Endothelial cell of umbilical vein (primary cell): ENCODE data around the gene PSAT1. TPM values are rescaled to one million over a fixed set of nuclear protein-coding genes. Genes with fewer than 3 reads are reported as not detected.

Source experiments
- BruUV-seq: library from RNA; stranded (reverse); fragments of 400-500 nt; replicated peaks from 2 replicates; lab custom pipeline; 2021; lab: Mats Ljungman, UMichigan
- CTCF ChIA-PET: fragments of 300-600, 350-600 bp; sonication (Branson Sonifier 250); formaldehyde crosslinking; loops from one replicate; lab custom pipeline; 2021; ENCODE audit warnings: antibody characterized with exemption, inconsistent platforms; lab: Charles Lee
- POLR2A ChIA-PET: fragments of 300-600, 350-600 bp; sonication (Branson Sonifier 250); formaldehyde crosslinking; loops from one replicate; lab custom pipeline; 2021; ENCODE audit warnings: antibody characterized with exemption, inconsistent platforms; lab: Charles Lee
- DNase-seq: peaks from one replicate; pipeline ENCODE4 v3.0.0-alpha.2; 2011; ENCODE audit warnings: low read depth, low spot score
- FAIRE-seq: peaks from 2 replicates; lab custom pipeline; 2011; peaks lifted over from hg19 to GRCh38; lab: Jason Lieb, UNC
- H2AFZ ChIP-seq: 2 replicates; pipeline ENCODE4 v1.6.0; 2012; ENCODE audit warnings: low read depth, low read length, control low read depth, inconsistent platforms
- H3K27ac ChIP-seq: 2 replicates; pipeline ENCODE4 v1.5.1; 2011; ENCODE audit warnings: low read depth, mild to moderate bottlenecking, control low read depth, low read length, moderate library complexity; ENCODE audit not compliant: insufficient read depth
- H3K27me3 ChIP-seq, 2 experiments: 2 replicates each; pipeline versions ENCODE4 v1.6.0 to v1.6.1; 2011; ENCODE audit warnings: low read length in 2 of 2, mixed read lengths in 1 of 2; ENCODE audit not compliant: control insufficient read depth in 2 of 2, insufficient read depth in 2 of 2
- H3K36me3 ChIP-seq, 2 experiments: 2 replicates in 1 of 2; 3 replicates in 1 of 2; pipeline ENCODE4 v1.5.1; 2011; ENCODE audit warnings: low read length in 2 of 2, mild to moderate bottlenecking in 1 of 2, moderate library complexity in 1 of 2; ENCODE audit not compliant: control insufficient read depth in 2 of 2, insufficient read depth in 2 of 2; ENCODE audit errors: extremely low read depth in 1 of 2
- H3K4me1 ChIP-seq: 3 replicates; pipeline ENCODE4 v1.5.1; 2011; ENCODE audit warnings: mild to moderate bottlenecking, low read length; ENCODE audit not compliant: control insufficient read depth, insufficient read depth; ENCODE audit errors: extremely low read depth
- H3K4me2 ChIP-seq: 2 replicates; pipeline ENCODE4 v1.6.1; 2011; ENCODE audit warnings: low read length, control low read depth, mixed read lengths; ENCODE audit not compliant: insufficient read depth
- H3K4me3 ChIP-seq, 3 experiments: fragments of 200-600 bp in 1 of 3; sonication (generic), shearing (Covaris generic) in 1 of 3; replicated peaks in 1 of 3; 2 replicates each; pipeline ENCODE4 v1.5.1; 2011 to 2016; ENCODE audit warnings: control low read depth in 3 of 3, low read length in 3 of 3, mild to moderate bottlenecking in 2 of 3, inconsistent platforms in 1 of 3, low read depth in 1 of 3, moderate library complexity in 1 of 3; ENCODE audit not compliant: insufficient read depth in 1 of 3
- H3K79me2 ChIP-seq: 2 replicates; pipeline ENCODE4 v1.6.0; 2012; ENCODE audit warnings: low read length, inconsistent platforms; ENCODE audit not compliant: control insufficient read depth, insufficient read depth
- H3K9ac ChIP-seq: replicated peaks from 2 replicates; pipeline ENCODE3; 2011; ENCODE audit warnings: low read length, control low read depth; ENCODE audit not compliant: insufficient read depth; ENCODE audit errors: extremely low read depth
- H3K9me1 ChIP-seq: replicated peaks from 3 replicates; pipeline ENCODE4 v1.6.0; 2011; ENCODE audit warnings: mild to moderate bottlenecking, low read length; ENCODE audit not compliant: control insufficient read depth, insufficient read depth; ENCODE audit errors: extremely low read depth
- H3K9me3 ChIP-seq: replicated peaks from 2 replicates; pipeline ENCODE4 v1.5.1; 2012; ENCODE audit warnings: low read length, inconsistent platforms; ENCODE audit not compliant: control insufficient read depth, insufficient read depth
- H4K20me1 ChIP-seq: replicated peaks from 2 replicates; pipeline ENCODE3; 2011; ENCODE audit warnings: mild to moderate bottlenecking, low read length; ENCODE audit not compliant: control insufficient read depth, insufficient read depth; ENCODE audit errors: extremely low read depth
- EZH2 ChIP-seq: IDR thresholded peaks from 2 replicates; pipeline ENCODE4 v1.6.1; 2012; ENCODE audit warnings: borderline replicate concordance, low read depth, mild to moderate bottlenecking, moderate library complexity, low read length, inconsistent platforms; ENCODE audit not compliant: severe bottlenecking
- FOS ChIP-seq: IDR thresholded peaks from 2 replicates; pipeline ENCODE4 v1.6.1; 2011; ENCODE audit warnings: mild to moderate bottlenecking, low read length, moderate library complexity, borderline replicate concordance; ENCODE audit not compliant: insufficient read depth
- GATA2 ChIP-seq: IDR thresholded peaks from 2 replicates; pipeline ENCODE4 v1.7.0; 2011; ENCODE audit warnings: low read depth, mild to moderate bottlenecking, moderate library complexity, mixed read lengths, low read length; ENCODE audit not compliant: insufficient read length, insufficient read depth
- JUN ChIP-seq: IDR thresholded peaks from 2 replicates; pipeline ENCODE4 v1.6.1; 2011; ENCODE audit warnings: borderline replicate concordance, low read depth; ENCODE audit not compliant: insufficient read length, insufficient read depth
- MYC ChIP-seq: IDR thresholded peaks from one replicate; pipeline ENCODE4 v1.6.1; 2011; ENCODE audit warnings: mild to moderate bottlenecking, low read depth, low read length
- POLR2A ChIP-seq: IDR thresholded peaks from 2 replicates; pipeline ENCODE4 v1.6.1; 2012; ENCODE audit warnings: low read depth, mild to moderate bottlenecking, control low read depth, low read length
- POLR2AphosphoS5 ChIP-seq: IDR thresholded peaks from 2 replicates; pipeline ENCODE4 v1.6.1; 2012; ENCODE audit warnings: low read depth, mild to moderate bottlenecking, control low read depth, low read length, moderate library complexity; ENCODE audit not compliant: insufficient read depth
- dilution Hi-C: fragments of 300-500 bp; cut with MboI; formaldehyde crosslinking; loops from one replicate; pipeline ENCODE4 v1.15.0; 2019; ENCODE audit warnings: low sequenced_read_pairs; ENCODE audit not compliant: extremely low pct_ligation_motif_present
- intact Hi-C: fragments of 100-400 bp; cut with micrococcal nuclease; formaldehyde crosslinking; loops from one replicate; pipeline ENCODE4 v1.10.0; 2022
- polyA plus RNA-seq, 4 experiments: library from polyadenylated mRNA; depleted of rRNA in 3 of 4; stranded (reverse) in 3 of 4; unstranded in 1 of 4; fragments of >200 nt; gene quantifications; 2 replicates each; pipeline versions ENCODE4 v1.2.1 to v1.2.3, GENCODE V29; 2011 to 2012; ENCODE audit warnings: missing spikeins in 1 of 4
- total RNA-seq: library from RNA; stranded (reverse); gene quantifications from 2 replicates; pipeline ENCODE4 v1.2.3, GENCODE V29; 2021
- TF ChIP-seq, protein P1 (sequence below), 2 donors: IDR thresholded peaks; 1 replicate in 1 of 2; 2 replicates in 1 of 2; pipeline ENCODE4 v1.5.1; 2011; ENCODE audit warnings: low read length in 2 of 2, mild to moderate bottlenecking in 2 of 2, moderate library complexity in 2 of 2, control low read depth in 1 of 2, inconsistent platforms in 1 of 2, low read depth in 1 of 2; ENCODE audit not compliant: insufficient read depth in 1 of 2; ENCODE audit errors: extremely low read depth in 1 of 2
- TF ChIP-seq, protein P2 (sequence below): IDR thresholded peaks from 2 replicates; pipeline ENCODE4 v1.6.1; 2011; ENCODE audit not compliant: insufficient read depth, insufficient read length

Gene PSAT1
- total and polyA plus RNA-seq, 2 donors (not counting 3 experiments of a cell fraction or from before 2014, with no cell fraction given), result 19.1 to 47.3 TPM

DNA sequence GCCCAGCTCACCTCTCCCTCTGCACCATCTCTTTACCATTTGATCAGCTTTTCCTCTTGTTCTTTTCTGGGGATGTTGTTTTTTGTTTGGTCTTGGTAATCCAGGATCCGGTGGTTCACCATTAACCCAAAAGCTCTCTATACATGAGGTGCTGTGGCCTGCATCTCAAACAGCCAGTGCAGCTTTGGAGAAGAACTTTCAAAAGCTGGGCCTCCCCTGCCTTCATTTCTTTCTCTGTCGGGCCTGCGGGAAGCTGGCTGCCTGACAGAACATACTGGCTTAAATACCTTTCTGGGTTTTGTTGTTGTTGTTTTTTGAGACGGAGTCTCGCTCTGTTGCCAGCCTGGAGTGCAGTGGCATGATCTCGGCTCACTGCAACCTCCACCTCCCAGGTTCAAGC, 12.1 kb downstream of the PSAT1 start:
- Histone ChIP-seq H3K9me1 (no peaks in the 10 kb centered on the region), H3K36me3 (peaks cover 0 to 3% of the 10 kb centered on the region in 2 experiments), H2AFZ (no peak overlapping the region), H3K9me3 (no peaks in the 10 kb centered on the region), H3K9ac (no peak overlapping the region), H3K4me1 (no peaks in the 10 kb centered on the region), H3K4me3 (no peak overlapping the region), H3K4me2 (no peak overlapping the region), H3K27me3 (no peaks in the 10 kb centered on the region), H3K27ac (no peak overlapping the region), H4K20me1 (no peaks in the 10 kb centered on the region), H3K79me2 (no peaks in the 10 kb centered on the region)
- DNase-seq, result no peak
- CTCF ChIA-PET, result interaction anchor here (1.3 kb wide), 1 partner anchor 12 kb away, joined by 4 read pairs; the partner anchor contains the start of gene PSAT1
- POLR2A ChIA-PET, result interaction anchor here (0.6 kb wide), 1 partner anchor 11 kb away, joined by 5 read pairs; no protein-coding TSS in a partner anchor
- FAIRE-seq, result no peak
- BruUV-seq, result no TSS peak
- TF ChIP-seq, protein P1, sequence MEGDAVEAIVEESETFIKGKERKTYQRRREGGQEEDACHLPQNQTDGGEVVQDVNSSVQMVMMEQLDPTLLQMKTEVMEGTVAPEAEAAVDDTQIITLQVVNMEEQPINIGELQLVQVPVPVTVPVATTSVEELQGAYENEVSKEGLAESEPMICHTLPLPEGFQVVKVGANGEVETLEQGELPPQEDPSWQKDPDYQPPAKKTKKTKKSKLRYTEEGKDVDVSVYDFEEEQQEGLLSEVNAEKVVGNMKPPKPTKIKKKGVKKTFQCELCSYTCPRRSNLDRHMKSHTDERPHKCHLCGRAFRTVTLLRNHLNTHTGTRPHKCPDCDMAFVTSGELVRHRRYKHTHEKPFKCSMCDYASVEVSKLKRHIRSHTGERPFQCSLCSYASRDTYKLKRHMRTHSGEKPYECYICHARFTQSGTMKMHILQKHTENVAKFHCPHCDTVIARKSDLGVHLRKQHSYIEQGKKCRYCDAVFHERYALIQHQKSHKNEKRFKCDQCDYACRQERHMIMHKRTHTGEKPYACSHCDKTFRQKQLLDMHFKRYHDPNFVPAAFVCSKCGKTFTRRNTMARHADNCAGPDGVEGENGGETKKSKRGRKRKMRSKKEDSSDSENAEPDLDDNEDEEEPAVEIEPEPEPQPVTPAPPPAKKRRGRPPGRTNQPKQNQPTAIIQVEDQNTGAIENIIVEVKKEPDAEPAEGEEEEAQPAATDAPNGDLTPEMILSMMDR (IDR thresholded peaks at IDR 0.05; ENCODE audit: extremely low read depth in 1 of 2, insufficient read depth in 1 of 2, low read depth in 1 of 2, low read length in 2 of 2), result no peak
- TF ChIP-seq GATA2 (no peak), FOS (no peak), POLR2AphosphoS5 (no peak), JUN (no peak), EZH2 (no peak), POLR2A (no peak), MYC (no peak)
- TF ChIP-seq, protein P2, sequence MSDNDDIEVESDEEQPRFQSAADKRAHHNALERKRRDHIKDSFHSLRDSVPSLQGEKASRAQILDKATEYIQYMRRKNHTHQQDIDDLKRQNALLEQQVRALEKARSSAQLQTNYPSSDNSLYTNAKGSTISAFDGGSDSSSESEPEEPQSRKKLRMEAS, result no peak
- intact Hi-C loops (no loop called here), dilution Hi-C loops (no loop called here)
